Measurements from ENCODE around the gene MLANA. TPM values are rescaled to one million over a fixed set of nuclear protein-coding genes. Genes with fewer than 3 reads are reported as not detected.

MLANA gene
- polyA plus RNA-seq, 3 donors: not detected

DNA sequence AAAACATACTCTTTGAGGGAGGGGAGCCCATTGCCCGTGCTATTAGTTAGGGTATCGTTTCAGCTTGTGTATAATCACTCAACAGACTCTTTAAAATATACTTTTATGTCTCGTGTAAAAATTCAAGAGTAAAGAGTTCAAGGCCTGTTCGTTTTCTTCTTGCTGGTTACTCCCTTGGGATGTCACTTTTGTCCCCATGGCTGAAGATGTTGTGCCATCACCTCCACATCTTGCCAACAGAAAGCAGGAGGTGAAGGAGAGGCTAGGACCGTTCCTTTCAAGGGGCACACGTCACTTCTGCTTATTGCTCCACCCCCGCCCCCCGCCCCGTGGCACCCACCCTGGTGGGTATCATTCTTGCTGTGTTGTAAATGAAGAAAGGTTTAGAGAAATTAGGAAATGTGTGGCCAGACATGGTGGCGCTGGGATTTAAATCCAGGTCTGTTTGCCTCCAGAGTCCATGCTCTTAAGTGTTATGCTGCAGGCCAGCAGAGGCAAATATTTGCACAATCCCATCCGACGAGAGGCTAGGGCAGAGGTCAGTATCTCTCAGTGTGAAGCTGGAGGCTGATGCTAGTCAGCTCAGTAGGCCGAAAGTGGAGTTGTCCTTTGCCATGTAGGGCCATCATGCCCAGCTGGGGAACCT, 3.0 kb downstream of the MLANA start:
- Mint-ChIP-seq H3K27me3 (ENCODE audit: low read depth in 3 of 3) (peaks cover 3 to 6% (median 4%) of the 10 kb centered on the region in 3 donors), H3K27ac (no peak overlapping the region), H3K9me3 (no peaks in the 10 kb centered on the region), H3K4me3 (no peak overlapping the region), H3K4me1 (no peaks in the 10 kb centered on the region), H3K36me3 (peaks cover 20 to 21% of the 10 kb centered on the region in 2 donors)
- Histone ChIP-seq H4K20me1 (ENCODE audit: insufficient read depth, low read length) (no peaks in the 10 kb centered on the region), H3K4me3 (replicated peaks in 1 of 3; ENCODE audit: low read depth in 2 of 3, low read length in 3 of 3) (no peak overlapping the region), H3K4me2 (replicated peaks; ENCODE audit: extremely low read depth, low read length, poor library complexity, severe bottlenecking) (no peak overlapping the region), H3K4me1 (ENCODE audit: control insufficient read depth in 1 of 2, insufficient read depth in 2 of 2, low read length in 2 of 2) (no peaks in the 10 kb centered on the region), H2AFZ (ENCODE audit: insufficient read depth, low read depth, low read length, poor library complexity, severe bottlenecking) (no peak overlapping the region), H3K27ac (ENCODE audit: low read depth in 1 of 2, low read length in 2 of 2) (no peak overlapping the region), H3K9ac (ENCODE audit: insufficient read depth, low read length, poor library complexity, severe bottlenecking) (no peak overlapping the region), H3K9me3 (replicated peaks in 1 of 2; ENCODE audit: control insufficient read depth in 1 of 2, insufficient read depth in 1 of 2, low read length in 2 of 2) (no peaks in the 10 kb centered on the region), H3K27me3 (ENCODE audit: control insufficient read depth in 2 of 2, insufficient read depth in 2 of 2, low read length in 2 of 2) (no peaks in the 10 kb centered on the region), H3K36me3 (replicated peaks in 1 of 2; ENCODE audit: control insufficient read depth in 1 of 2, insufficient read depth in 2 of 2, low read length in 2 of 2) (peaks cover 3 to 34% of the 10 kb centered on the region in 2 donors), H3K79me2 (ENCODE audit: insufficient read depth, low read length) (no peaks in the 10 kb centered on the region)
- 95% methylated on average over 4 of the region's 13 CpGs for WGBS (ENCODE audit: insufficient coverage)
- intact Hi-C loops (cut with micrococcal nuclease): no loop called here
- DNase-seq: no peak
- TF ChIP-seq, protein P1, sequence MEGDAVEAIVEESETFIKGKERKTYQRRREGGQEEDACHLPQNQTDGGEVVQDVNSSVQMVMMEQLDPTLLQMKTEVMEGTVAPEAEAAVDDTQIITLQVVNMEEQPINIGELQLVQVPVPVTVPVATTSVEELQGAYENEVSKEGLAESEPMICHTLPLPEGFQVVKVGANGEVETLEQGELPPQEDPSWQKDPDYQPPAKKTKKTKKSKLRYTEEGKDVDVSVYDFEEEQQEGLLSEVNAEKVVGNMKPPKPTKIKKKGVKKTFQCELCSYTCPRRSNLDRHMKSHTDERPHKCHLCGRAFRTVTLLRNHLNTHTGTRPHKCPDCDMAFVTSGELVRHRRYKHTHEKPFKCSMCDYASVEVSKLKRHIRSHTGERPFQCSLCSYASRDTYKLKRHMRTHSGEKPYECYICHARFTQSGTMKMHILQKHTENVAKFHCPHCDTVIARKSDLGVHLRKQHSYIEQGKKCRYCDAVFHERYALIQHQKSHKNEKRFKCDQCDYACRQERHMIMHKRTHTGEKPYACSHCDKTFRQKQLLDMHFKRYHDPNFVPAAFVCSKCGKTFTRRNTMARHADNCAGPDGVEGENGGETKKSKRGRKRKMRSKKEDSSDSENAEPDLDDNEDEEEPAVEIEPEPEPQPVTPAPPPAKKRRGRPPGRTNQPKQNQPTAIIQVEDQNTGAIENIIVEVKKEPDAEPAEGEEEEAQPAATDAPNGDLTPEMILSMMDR (IDR thresholded peaks at IDR 0.05): no peak

DNA sequence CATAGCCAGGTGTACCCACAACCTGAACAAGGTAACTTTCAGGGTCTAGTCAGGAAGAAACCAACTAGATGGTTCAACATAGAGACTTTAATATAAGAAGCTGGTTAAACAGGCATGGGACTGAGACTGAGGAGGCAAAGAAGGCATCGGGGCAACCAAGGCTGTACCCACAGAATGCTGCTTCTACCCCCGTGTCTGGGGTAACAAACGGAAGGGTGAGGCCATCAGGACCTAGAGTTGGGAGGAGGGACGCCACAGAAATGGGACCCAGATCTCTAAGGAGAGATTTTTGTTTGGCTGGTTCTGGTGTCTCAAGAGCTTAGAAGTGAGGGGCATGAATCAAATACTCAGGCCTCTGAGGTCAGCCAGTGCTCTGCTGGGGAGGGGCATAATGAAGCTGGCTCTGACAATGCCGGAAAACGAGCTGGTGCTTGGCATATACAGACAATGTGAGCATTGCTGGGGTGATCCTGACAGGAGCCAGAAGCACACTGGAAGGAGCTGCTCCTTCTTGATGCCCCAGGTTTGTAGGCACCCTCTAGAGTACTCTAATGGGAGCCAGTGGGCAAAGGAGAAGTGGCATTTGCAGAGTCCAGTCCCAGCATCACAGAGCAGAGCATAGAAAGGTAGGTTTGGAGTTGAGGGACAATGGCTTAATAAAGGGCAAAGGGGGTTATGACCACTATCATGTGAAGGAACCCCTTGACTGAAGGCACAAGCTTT, 3.7 kb downstream of the MLANA start:
- Mint-ChIP-seq H3K9me3 (no peaks in the 10 kb centered on the region), H3K4me3 (peak overlapping the region in 1 of 2 donors; percentile 35), H3K27ac (peak overlapping the region in 1 of 7 donors; percentile 37), H3K27me3 (ENCODE audit: low read depth in 3 of 3) (peaks cover 3 to 6% (median 4%) of the 10 kb centered on the region in 3 donors), H3K36me3 (peaks cover 26 to 27% of the 10 kb centered on the region in 2 donors), H3K4me1 (no peaks in the 10 kb centered on the region)
- Histone ChIP-seq H3K9me3 (replicated peaks in 1 of 2; ENCODE audit: control insufficient read depth in 1 of 2, insufficient read depth in 1 of 2, low read length in 2 of 2) (no peaks in the 10 kb centered on the region), H2AFZ (ENCODE audit: insufficient read depth, low read depth, low read length, poor library complexity, severe bottlenecking) (no peak overlapping the region), H3K4me1 (ENCODE audit: control insufficient read depth in 1 of 2, insufficient read depth in 2 of 2, low read length in 2 of 2) (no peaks in the 10 kb centered on the region), H3K4me2 (replicated peaks; ENCODE audit: extremely low read depth, low read length, poor library complexity, severe bottlenecking) (no peak overlapping the region), H3K79me2 (ENCODE audit: insufficient read depth, low read length) (no peaks in the 10 kb centered on the region), H4K20me1 (ENCODE audit: insufficient read depth, low read length) (no peaks in the 10 kb centered on the region), H3K4me3 (replicated peaks in 1 of 3; ENCODE audit: low read depth in 2 of 3, low read length in 3 of 3) (no peak overlapping the region), H3K27me3 (ENCODE audit: control insufficient read depth in 2 of 2, insufficient read depth in 2 of 2, low read length in 2 of 2) (no peaks in the 10 kb centered on the region), H3K36me3 (replicated peaks in 1 of 2; ENCODE audit: control insufficient read depth in 1 of 2, insufficient read depth in 2 of 2, low read length in 2 of 2) (peaks cover 6 to 41% of the 10 kb centered on the region in 2 donors), H3K27ac (ENCODE audit: low read depth in 1 of 2, low read length in 2 of 2) (no peak overlapping the region), H3K9ac (ENCODE audit: insufficient read depth, low read length, poor library complexity, severe bottlenecking) (no peak overlapping the region)
- DNase-seq: no peak
- TF ChIP-seq, protein P1 (IDR thresholded peaks at IDR 0.05): no peak
- intact Hi-C loops (cut with micrococcal nuclease): no loop called here
- WGBS (ENCODE audit: insufficient coverage): 95% methylated on average over 5 of the region's 6 CpGs
